ENCODE results near the gene FOXA1.

FOXA1 gene

DNA sequence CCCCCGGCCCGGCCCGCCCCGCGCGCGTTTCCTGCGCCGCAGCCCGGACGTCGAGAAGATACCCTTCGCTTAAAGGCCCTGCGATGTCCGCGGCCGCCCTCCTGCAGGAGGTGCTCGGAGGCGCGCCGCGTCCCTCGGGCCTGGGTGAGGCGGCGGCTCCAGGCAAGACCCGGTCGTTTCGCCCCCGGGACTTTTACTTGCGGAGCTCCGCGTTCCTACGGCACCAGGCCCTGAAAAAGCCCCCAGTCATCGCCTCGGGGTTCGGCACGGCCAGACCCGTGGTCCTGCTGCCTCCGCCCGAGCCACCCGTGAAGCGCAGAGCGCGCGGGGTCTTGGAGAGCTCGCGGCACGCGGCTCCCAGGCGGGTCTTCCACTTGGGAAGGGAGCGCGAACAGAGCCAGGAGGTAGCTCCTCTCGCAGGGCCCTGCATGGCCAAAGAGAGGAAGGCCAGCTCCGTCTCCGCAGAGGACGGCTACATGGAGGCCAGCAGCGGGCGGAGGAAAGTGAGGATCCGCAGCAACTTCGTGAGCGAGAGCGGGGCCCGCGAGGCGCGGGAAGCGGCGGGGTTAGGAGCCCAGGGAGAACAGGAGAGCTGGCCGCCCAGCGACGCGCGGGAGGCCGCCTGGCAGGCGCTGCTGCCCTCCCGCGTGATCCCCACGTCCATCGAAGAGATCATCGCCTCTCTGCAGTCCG lies 27.3 kb upstream of the FOXA1 start:
- H3K27ac ChIP-seq (ENCODE audit: insufficient read depth, low read depth, low read length, poor library complexity, severe bottlenecking) = no peak overlapping the region
- no peaks in the 10 kb centered on the region for H3K9me3 ChIP-seq (ENCODE audit: control insufficient read depth, low read length)
- no peaks in the 10 kb centered on the region for H3K4me1 ChIP-seq (ENCODE audit: control insufficient read depth, insufficient read depth, low read length)
- peak overlapping the region; percentile 32 for H3K4me3 ChIP-seq (ENCODE audit: insufficient read depth, low read depth, low read length)
- peaks cover 46% of the 10 kb centered on the region for H3K27me3 ChIP-seq (ENCODE audit: control insufficient read depth, insufficient read depth, low read length, poor library complexity, severe bottlenecking)
- 3 to 6% methylated on average over 81 of the region's 81 CpGs for WGBS, 2 experiments
- H3K36me3 ChIP-seq (ENCODE audit: control insufficient read depth, insufficient read depth, low read length) = no peaks in the 10 kb centered on the region

DNA sequence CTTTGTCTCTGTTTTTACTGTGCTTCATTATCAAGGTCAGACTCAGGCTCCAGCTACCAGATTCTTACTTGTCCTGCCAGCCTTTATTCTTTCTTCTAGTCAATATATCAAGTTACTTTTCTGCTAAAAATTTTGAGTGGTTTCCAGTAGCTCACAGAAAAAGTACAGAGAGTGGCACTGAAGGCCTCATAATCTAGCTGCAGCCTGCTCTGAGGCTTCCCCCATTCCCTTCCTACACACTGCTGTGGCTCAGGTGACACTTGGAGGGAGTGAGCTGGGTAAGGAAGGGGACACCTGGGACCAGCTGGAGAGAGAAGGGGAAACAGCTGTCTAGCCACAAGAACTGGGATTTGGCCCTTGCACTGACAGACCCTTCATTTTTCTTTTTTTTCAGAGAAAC lies 25.8 kb upstream of the FOXA1 start:
- Histone ChIP-seq H3K27ac (ENCODE audit: insufficient read depth, low read depth, low read length, poor library complexity, severe bottlenecking) (no peak overlapping the region), H3K4me1 (ENCODE audit: control insufficient read depth, insufficient read depth, low read length) (no peaks in the 10 kb centered on the region), H3K27me3 (ENCODE audit: control insufficient read depth, insufficient read depth, low read length, poor library complexity, severe bottlenecking) (peaks cover 46% of the 10 kb centered on the region), H3K36me3 (ENCODE audit: control insufficient read depth, insufficient read depth, low read length) (no peaks in the 10 kb centered on the region), H3K9me3 (ENCODE audit: control insufficient read depth, low read length) (no peaks in the 10 kb centered on the region), H3K4me3 (ENCODE audit: insufficient read depth, low read depth, low read length) (no peak overlapping the region)

DNA sequence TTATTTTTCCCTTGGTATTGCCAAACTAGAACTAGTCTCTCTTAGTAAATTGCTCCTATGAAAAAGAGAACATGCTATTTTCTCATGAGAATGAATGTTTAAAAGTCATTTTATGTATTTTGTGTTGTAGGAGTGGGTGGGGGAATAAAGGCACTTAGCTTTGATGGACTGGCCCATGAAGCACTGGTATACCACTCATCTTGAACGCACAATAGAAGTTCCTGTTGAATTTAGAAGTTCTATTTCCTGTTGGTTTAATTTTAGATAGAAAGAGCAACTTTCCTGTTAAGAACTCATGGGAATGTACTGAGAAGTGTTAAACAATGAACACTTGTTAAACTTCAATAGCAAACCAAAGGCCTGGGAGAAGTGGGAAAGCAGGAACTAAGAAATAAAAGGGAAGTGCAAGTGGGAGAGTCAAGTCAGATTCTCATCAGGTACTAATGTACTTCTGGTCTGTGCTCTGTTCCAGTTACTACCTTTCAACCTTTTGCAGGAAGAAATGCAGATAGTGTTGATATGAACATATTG lies 23.5 kb upstream of the FOXA1 start:
- WGBS, 2 experiments = 100% methylated on average over 1 of the region's 1 CpG

DNA sequence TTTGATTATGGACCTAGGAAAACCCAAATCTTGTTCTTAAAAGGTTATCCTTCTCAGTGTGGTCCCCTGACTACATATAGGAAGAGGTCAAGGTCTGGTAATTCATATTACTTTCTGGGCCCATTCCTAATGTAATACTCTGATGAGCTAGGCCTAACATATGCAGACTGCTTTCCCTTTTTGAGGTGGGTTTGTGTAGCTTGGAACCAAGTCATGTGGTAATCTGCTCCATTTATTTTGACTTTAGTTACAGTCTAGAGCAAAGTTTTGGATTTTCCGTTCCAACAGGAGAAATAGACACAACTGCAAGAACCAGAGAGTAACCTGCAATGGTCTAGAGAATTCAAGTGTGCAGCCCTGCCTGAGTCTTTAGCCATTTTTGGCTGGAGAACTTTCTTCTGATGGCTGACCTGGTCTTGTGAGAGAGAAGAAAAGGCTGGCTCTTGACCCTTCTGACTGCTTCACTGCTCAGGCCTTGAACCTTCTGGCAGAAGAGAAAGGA lies 22.9 kb upstream of the FOXA1 start:
- 89 to 91% methylated on average over 1 of the region's 1 CpG for WGBS, 2 experiments
- Histone ChIP-seq H3K9me3 (ENCODE audit: control insufficient read depth, low read length) (no peaks in the 10 kb centered on the region), H3K4me1 (ENCODE audit: control insufficient read depth, insufficient read depth, low read length) (no peaks in the 10 kb centered on the region), H3K36me3 (ENCODE audit: control insufficient read depth, insufficient read depth, low read length) (no peaks in the 10 kb centered on the region), H3K4me3 (ENCODE audit: insufficient read depth, low read depth, low read length) (no peak overlapping the region), H3K27ac (ENCODE audit: insufficient read depth, low read depth, low read length, poor library complexity, severe bottlenecking) (no peak overlapping the region), H3K27me3 (ENCODE audit: control insufficient read depth, insufficient read depth, low read length, poor library complexity, severe bottlenecking) (peaks cover 27% of the 10 kb centered on the region)

More for the DNA sequence above, 23.5 kb upstream of the FOXA1 start:
- Histone ChIP-seq H3K4me3 (ENCODE audit: insufficient read depth, low read depth, low read length) (no peak overlapping the region), H3K27me3 (ENCODE audit: control insufficient read depth, insufficient read depth, low read length, poor library complexity, severe bottlenecking) (peaks cover 34% of the 10 kb centered on the region), H3K27ac (ENCODE audit: insufficient read depth, low read depth, low read length, poor library complexity, severe bottlenecking) (no peak overlapping the region), H3K4me1 (ENCODE audit: control insufficient read depth, insufficient read depth, low read length) (no peaks in the 10 kb centered on the region), H3K36me3 (ENCODE audit: control insufficient read depth, insufficient read depth, low read length) (no peaks in the 10 kb centered on the region), H3K9me3 (ENCODE audit: control insufficient read depth, low read length) (no peaks in the 10 kb centered on the region)

DNA sequence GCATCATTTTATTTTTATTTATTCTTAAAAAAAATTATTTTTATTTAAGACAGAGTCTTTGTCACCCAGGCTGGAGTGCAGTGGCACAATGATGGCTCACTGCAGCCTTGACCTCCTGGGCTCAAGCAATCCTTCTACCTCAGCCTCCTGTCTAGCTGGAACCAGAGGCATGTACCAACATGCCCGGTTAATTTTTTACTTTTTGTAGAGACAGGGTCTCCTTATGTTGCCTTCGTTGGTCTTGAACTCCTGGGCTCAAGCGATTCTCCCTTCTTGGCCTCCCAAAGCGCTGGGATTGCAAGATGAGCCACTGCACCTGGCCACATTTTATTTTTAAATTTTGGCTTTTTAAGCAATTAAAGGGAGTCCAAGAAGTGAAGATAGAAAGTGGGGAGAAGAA lies 21.8 kb upstream of the FOXA1 start:
- Histone ChIP-seq H3K27ac (ENCODE audit: insufficient read depth, low read depth, low read length, poor library complexity, severe bottlenecking) (no peak overlapping the region), H3K36me3 (ENCODE audit: control insufficient read depth, insufficient read depth, low read length) (no peaks in the 10 kb centered on the region), H3K9me3 (ENCODE audit: control insufficient read depth, low read length) (no peaks in the 10 kb centered on the region), H3K4me3 (ENCODE audit: insufficient read depth, low read depth, low read length) (no peak overlapping the region), H3K27me3 (ENCODE audit: control insufficient read depth, insufficient read depth, low read length, poor library complexity, severe bottlenecking) (peaks cover 26% of the 10 kb centered on the region), H3K4me1 (ENCODE audit: control insufficient read depth, insufficient read depth, low read length) (no peaks in the 10 kb centered on the region)
- 91 to 94% methylated on average over 4 of the region's 4 CpGs for WGBS, 2 experiments

DNA sequence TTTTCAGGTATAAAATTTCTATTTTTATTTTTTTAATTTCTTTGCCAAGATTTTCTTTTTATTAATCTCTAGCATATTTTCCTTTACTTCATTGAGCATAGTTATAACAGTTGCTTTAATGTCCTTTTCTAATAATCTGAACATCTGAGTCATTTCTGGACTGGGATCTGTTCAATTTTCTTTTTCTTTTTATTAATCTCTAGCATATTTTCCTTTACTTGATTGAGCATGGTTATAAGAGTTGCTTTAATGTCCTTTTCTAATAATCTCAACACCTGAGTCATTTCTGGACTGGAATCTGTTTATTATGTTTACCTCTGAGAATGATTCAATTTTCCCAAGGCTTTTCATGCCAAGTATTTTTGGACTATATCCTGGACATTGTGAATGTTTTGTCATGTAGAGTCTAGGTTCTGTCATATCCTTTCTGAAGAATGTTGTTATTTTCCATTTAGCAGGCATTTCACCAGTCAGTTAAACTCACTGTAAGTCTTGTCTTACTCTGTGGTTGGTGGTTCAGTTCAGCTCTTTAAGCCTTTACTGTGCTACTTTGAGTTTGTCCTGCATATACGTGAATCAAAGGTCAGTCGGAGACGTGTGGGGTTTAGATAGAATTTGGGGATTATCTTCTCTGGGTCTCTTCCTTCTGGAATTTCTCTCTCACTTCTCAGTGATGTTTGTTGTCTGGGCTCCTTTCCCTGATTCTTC lies 20.7 kb upstream of the FOXA1 start:
- H3K9me3 ChIP-seq (ENCODE audit: control insufficient read depth, low read length) = no peaks in the 10 kb centered on the region
- H3K4me3 ChIP-seq (ENCODE audit: insufficient read depth, low read depth, low read length) = no peak overlapping the region
- H3K27ac ChIP-seq (ENCODE audit: insufficient read depth, low read depth, low read length, poor library complexity, severe bottlenecking) = no peak overlapping the region
- no peaks in the 10 kb centered on the region for H3K4me1 ChIP-seq (ENCODE audit: control insufficient read depth, insufficient read depth, low read length)
- H3K36me3 ChIP-seq (ENCODE audit: control insufficient read depth, insufficient read depth, low read length) = no peaks in the 10 kb centered on the region
- WGBS, 2 experiments = 96 to 100% methylated on average over 3 of the region's 3 CpGs
- H3K27me3 ChIP-seq (ENCODE audit: control insufficient read depth, insufficient read depth, low read length, poor library complexity, severe bottlenecking) = peaks cover 26% of the 10 kb centered on the region

DNA sequence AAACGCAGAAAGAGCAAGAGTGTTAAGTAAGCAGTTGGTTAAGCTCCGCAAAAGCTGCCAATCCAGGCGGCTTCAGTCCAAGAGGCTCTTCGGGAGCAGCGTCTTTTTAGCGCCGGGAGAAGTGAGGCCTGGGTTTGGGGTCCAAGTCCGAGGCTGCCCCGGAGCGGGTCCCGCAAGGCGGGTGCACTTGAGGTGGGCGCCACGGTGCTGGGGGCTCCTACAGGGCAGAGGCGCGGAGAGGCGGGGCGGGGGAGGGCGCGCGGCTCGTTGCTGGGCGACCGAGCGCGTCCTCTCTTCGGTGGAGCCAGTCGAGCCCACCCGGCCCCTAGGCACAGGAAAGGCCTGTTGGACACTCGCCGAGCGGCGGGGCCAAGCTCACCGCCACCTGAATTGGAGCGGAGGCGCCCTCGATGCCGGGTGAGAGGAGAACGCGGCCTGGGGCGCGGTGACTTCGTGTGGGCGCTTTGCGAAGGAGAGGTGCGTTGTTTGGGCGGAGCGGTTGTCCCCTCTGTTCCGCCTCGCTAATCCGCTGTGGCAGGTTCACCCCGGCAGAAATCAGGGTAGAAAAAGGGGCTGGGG lies 16.0 kb upstream of the FOXA1 start:
- Histone ChIP-seq H3K27ac (ENCODE audit: insufficient read depth, low read depth, low read length, poor library complexity, severe bottlenecking) (no peak overlapping the region), H3K4me3 (ENCODE audit: insufficient read depth, low read depth, low read length) (peak overlapping the region; percentile 17), H3K36me3 (ENCODE audit: control insufficient read depth, insufficient read depth, low read length) (no peaks in the 10 kb centered on the region), H3K27me3 (ENCODE audit: control insufficient read depth, insufficient read depth, low read length, poor library complexity, severe bottlenecking) (peaks cover 60% of the 10 kb centered on the region), H3K9me3 (ENCODE audit: control insufficient read depth, low read length) (no peaks in the 10 kb centered on the region), H3K4me1 (ENCODE audit: control insufficient read depth, insufficient read depth, low read length) (no peaks in the 10 kb centered on the region)
- 36 to 41% methylated on average over 52 of the region's 52 CpGs for whole genome bisulfite sequencing, 2 experiments

DNA sequence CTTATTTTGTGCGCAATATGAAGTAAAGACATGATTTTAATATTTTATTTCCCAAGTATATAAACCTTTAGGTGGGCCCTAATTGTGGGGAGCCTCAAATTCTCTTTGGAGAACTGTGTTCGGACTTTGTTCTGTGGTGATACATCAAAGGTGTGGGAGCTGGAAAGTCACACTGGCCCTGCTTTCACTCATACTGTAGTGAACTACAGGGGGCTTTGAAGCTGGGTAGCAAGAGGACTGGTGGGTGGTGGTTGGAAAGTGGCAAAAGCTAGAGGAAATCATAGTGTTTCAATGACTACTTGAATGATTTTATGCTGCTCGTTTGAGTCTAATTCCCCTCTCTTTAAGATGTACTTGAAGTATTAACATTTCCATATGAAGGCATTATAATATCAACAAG lies 13.6 kb upstream of the FOXA1 start:
- Histone ChIP-seq H3K27me3 (ENCODE audit: control insufficient read depth, insufficient read depth, low read length, poor library complexity, severe bottlenecking) (peaks cover 84% of the 10 kb centered on the region), H3K4me3 (ENCODE audit: insufficient read depth, low read depth, low read length) (no peak overlapping the region), H3K36me3 (ENCODE audit: control insufficient read depth, insufficient read depth, low read length) (no peaks in the 10 kb centered on the region), H3K9me3 (ENCODE audit: control insufficient read depth, low read length) (no peaks in the 10 kb centered on the region), H3K4me1 (ENCODE audit: control insufficient read depth, insufficient read depth, low read length) (no peaks in the 10 kb centered on the region), H3K27ac (ENCODE audit: insufficient read depth, low read depth, low read length, poor library complexity, severe bottlenecking) (no peak overlapping the region)
- WGBS, 2 experiments = 81 to 82% methylated on average over 2 of the region's 3 CpGs

DNA sequence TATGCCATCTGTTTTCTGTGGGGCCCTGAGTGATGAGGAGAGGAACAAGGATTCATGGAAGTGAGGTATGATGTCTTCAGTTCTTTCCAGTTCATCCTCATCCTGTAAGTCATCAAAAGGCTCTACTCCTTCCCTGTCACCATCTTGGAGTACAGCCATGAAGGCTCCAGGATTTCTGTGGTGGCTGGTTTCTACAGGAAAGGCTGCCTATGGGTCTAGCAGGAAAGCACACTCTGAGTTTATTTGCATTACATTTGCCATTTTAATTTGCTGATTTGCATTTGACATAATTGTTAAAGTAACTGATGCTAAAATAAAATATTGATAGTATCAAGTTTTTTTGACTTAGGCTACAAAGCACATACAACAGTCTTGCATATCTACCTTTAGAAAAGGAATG lies 11.6 kb upstream of the FOXA1 start:
- Histone ChIP-seq H3K27me3 (ENCODE audit: control insufficient read depth, insufficient read depth, low read length, poor library complexity, severe bottlenecking) (peaks cover 92% of the 10 kb centered on the region), H3K4me1 (ENCODE audit: control insufficient read depth, insufficient read depth, low read length) (no peaks in the 10 kb centered on the region), H3K9me3 (ENCODE audit: control insufficient read depth, low read length) (no peaks in the 10 kb centered on the region), H3K27ac (ENCODE audit: insufficient read depth, low read depth, low read length, poor library complexity, severe bottlenecking) (no peak overlapping the region), H3K4me3 (ENCODE audit: insufficient read depth, low read depth, low read length) (no peak overlapping the region), H3K36me3 (ENCODE audit: control insufficient read depth, insufficient read depth, low read length) (no peaks in the 10 kb centered on the region)

DNA sequence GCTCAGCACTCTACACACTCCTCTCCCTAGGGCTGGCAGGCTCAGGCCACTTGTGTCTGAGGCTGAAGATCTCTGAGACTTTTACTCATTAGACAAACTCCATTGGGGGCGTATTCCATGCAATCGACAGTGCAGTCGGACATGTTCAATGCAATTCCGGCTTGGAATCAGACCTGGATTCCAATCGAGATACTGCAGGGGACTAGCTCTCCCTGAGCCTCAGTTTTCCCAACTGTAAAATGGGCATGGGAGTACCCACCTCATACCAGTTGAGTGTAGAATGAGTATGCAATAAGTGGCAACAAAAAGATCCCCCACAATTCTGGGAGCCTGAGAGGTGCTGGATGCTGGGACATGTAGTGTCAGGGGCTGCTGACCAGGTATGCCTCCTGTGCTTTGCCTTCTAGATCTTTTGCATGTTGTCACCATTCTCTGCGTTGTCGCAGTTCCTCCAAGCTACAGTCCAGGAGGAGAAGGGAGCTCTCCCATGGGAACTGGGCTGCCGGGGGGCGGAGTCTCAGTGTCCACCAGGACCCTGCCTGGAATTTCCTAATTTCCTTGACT lies 8.7 kb upstream of the FOXA1 start:
- no peak overlapping the region for H3K4me3 ChIP-seq (ENCODE audit: insufficient read depth, low read depth, low read length)
- 88% methylated on average over 9 of the region's 9 CpGs for WGBS, 2 experiments
- no peaks in the 10 kb centered on the region for H3K36me3 ChIP-seq (ENCODE audit: control insufficient read depth, insufficient read depth, low read length)
- no peak overlapping the region for H3K27ac ChIP-seq (ENCODE audit: insufficient read depth, low read depth, low read length, poor library complexity, severe bottlenecking)
- peaks cover 92% of the 10 kb centered on the region for H3K27me3 ChIP-seq (ENCODE audit: control insufficient read depth, insufficient read depth, low read length, poor library complexity, severe bottlenecking)
- no peaks in the 10 kb centered on the region for H3K9me3 ChIP-seq (ENCODE audit: control insufficient read depth, low read length)
- H3K4me1 ChIP-seq (ENCODE audit: control insufficient read depth, insufficient read depth, low read length) = peaks cover 9% of the 10 kb centered on the region
